IMR-90 (cell line): ENCODE data around the gene DNM1. TPM values are rescaled to one million over a fixed set of nuclear protein-coding genes. Genes with fewer than 3 reads are reported as not detected.
A peak's percentile ranks its signal among the peaks of the same experiment; 100 is the strongest.

Experiments used
- ATAC-seq: fragments of 200-7000 bp; cut with Tn5 transposase; 2 replicates; pipeline ENCODE4 v1.9.1; 2020; ENCODE audit warnings: low read depth, mild to moderate bottlenecking, moderate library complexity
- BruUV-seq: library from RNA; stranded (reverse); fragments of 400-500 nt; replicated peaks from 2 replicates; lab custom pipeline; 2021; lab: Mats Ljungman, UMichigan
- CTCF ChIA-PET: fragments of 300-600 bp; formaldehyde crosslinking; extraction: SDS; loops from one replicate; lab custom pipeline; 2021; ENCODE audit warnings: antibody characterized with exemption; lab: Yijun Ruan, JAX
- POLR2A ChIA-PET: fragments of 300-600 bp; sonication (Branson Sonifier 250); formaldehyde crosslinking; loops from one replicate; lab custom pipeline; 2022; ENCODE audit warnings: antibody characterized with exemption; ENCODE audit not compliant: unreplicated experiment; lab: Charles Lee
- DNase-seq: peaks from one replicate; pipeline ENCODE4 v3.0.0; 2013
- H2AFZ ChIP-seq: replicated peaks from 2 replicates; pipeline ENCODE3; 2013; ENCODE audit warnings: low read length, mild to moderate bottlenecking; ENCODE audit not compliant: poor library complexity
- H2AK5ac ChIP-seq: 2 replicates; pipeline ENCODE4 v1.6.1; 2013; ENCODE audit warnings: low read depth, low read length, inconsistent platforms
- H2AK9ac ChIP-seq: replicated peaks from 2 replicates; pipeline ENCODE3; 2013; ENCODE audit warnings: mild to moderate bottlenecking, low read depth, low read length, moderate library complexity; ENCODE audit not compliant: poor library complexity
- H2BK120ac ChIP-seq: 2 replicates; pipeline ENCODE4 v1.6.1; 2013; ENCODE audit warnings: low read depth, low read length, inconsistent platforms
- H2BK15ac ChIP-seq: 3 replicates; pipeline ENCODE4 v1.6.1; 2013; ENCODE audit warnings: low read depth, low read length, inconsistent platforms
- H2BK20ac ChIP-seq: 2 replicates; pipeline ENCODE4 v1.6.1; 2013; ENCODE audit warnings: low read depth, mild to moderate bottlenecking, inconsistent platforms, low read length, moderate library complexity
- H2BK5ac ChIP-seq: 2 replicates; pipeline ENCODE4 v1.6.1; 2013; ENCODE audit warnings: mild to moderate bottlenecking, low read depth, low read length, inconsistent platforms; ENCODE audit not compliant: poor library complexity, severe bottlenecking
- H3K14ac ChIP-seq: replicated peaks from 2 replicates; pipeline ENCODE4 v1.6.1; 2013; ENCODE audit warnings: low read depth, low read length, inconsistent platforms
- H3K18ac ChIP-seq: 2 replicates; pipeline ENCODE4 v1.6.1; 2013; ENCODE audit warnings: low read depth, low read length, control low read depth
- H3K23ac ChIP-seq: 2 replicates; pipeline ENCODE4 v1.6.1; 2013; ENCODE audit warnings: low read depth, low read length, inconsistent platforms
- H3K27ac ChIP-seq: 2 replicates; pipeline ENCODE4 v1.5.1; 2013; ENCODE audit warnings: mild to moderate bottlenecking, control low read depth, low read length; ENCODE audit not compliant: insufficient read depth
- H3K27me3 ChIP-seq: 2 replicates; pipeline ENCODE4 v1.6.1; 2013; ENCODE audit warnings: low read length; ENCODE audit not compliant: control insufficient read depth, insufficient read depth
- H3K36me3 ChIP-seq: 2 replicates; pipeline ENCODE4 v1.6.1; 2013; ENCODE audit warnings: low read length, mixed read lengths; ENCODE audit not compliant: control insufficient read depth, insufficient read depth
- H3K4ac ChIP-seq: 2 replicates; pipeline ENCODE4 v1.6.1; 2013; ENCODE audit warnings: low read depth, low read length, inconsistent platforms
- H3K4me1 ChIP-seq: 2 replicates; pipeline ENCODE4 v1.6.1; 2013; ENCODE audit warnings: low read length, mixed read lengths; ENCODE audit not compliant: control insufficient read depth, insufficient read depth
- H3K4me2 ChIP-seq: 2 replicates; pipeline ENCODE4 v1.6.1; 2013; ENCODE audit warnings: low read depth, mild to moderate bottlenecking, control low read depth, low read length, moderate library complexity
- H3K4me3 ChIP-seq: 2 replicates; pipeline ENCODE4 v1.5.1; 2013; ENCODE audit warnings: low read depth, mild to moderate bottlenecking, control low read depth, low read length, moderate library complexity; ENCODE audit not compliant: insufficient read depth
- H3K56ac ChIP-seq: 2 replicates; pipeline ENCODE4 v1.6.1; 2013; ENCODE audit warnings: low read length, inconsistent platforms; ENCODE audit not compliant: insufficient read depth; ENCODE audit errors: extremely low read depth
- H3K79me1 ChIP-seq, 2 experiments: 2 replicates each; pipeline ENCODE4 v1.6.1; 2013; ENCODE audit warnings: low read length in 2 of 2, inconsistent platforms in 1 of 2, low read depth in 1 of 2
- H3K9ac ChIP-seq: 2 replicates; pipeline ENCODE4 v1.6.1; 2013; ENCODE audit warnings: low read depth, low read length, control low read depth
- H3K9me1 ChIP-seq: 2 replicates; pipeline ENCODE4 v1.6.1; 2013; ENCODE audit warnings: low read length, inconsistent platforms; ENCODE audit not compliant: insufficient read depth
- H3K9me3 ChIP-seq: 2 replicates; pipeline ENCODE4 v1.6.1; 2013; ENCODE audit warnings: low read length; ENCODE audit not compliant: control insufficient read depth, insufficient read depth
- H4K20me1 ChIP-seq: 2 replicates; pipeline ENCODE4 v1.6.1; 2013; ENCODE audit warnings: low read length, inconsistent platforms; ENCODE audit not compliant: insufficient read depth
- H4K5ac ChIP-seq: 2 replicates; pipeline ENCODE4 v1.6.1; 2013; ENCODE audit warnings: mild to moderate bottlenecking, low read depth, low read length, control low read depth
- H4K8ac ChIP-seq, 2 experiments: 2 replicates each; pipeline ENCODE4 v1.6.1; 2013; ENCODE audit warnings: low read depth in 2 of 2, low read length in 2 of 2, control low read depth in 1 of 2, inconsistent platforms in 1 of 2
- H4K91ac ChIP-seq: 2 replicates; pipeline ENCODE4 v1.6.1; 2013; ENCODE audit warnings: low read depth, low read length, inconsistent platforms; ENCODE audit not compliant: insufficient read depth
- BHLHE40 ChIP-seq: fragments of 150-350 bp; IDR thresholded peaks from 2 replicates; pipeline ENCODE4 v1.6.1; 2016; ENCODE audit warnings: mild to moderate bottlenecking, low read depth, low read length
- CEBPB ChIP-seq: IDR thresholded peaks from 2 replicates; pipeline ENCODE4 v1.6.1; 2012; ENCODE audit warnings: low read depth, low read length, improper control_type of control experiment
- CHD1 ChIP-seq: IDR thresholded peaks from 2 replicates; pipeline ENCODE4 v1.6.1; 2012; ENCODE audit warnings: low read depth, low read length, improper control_type of control experiment
- FOS ChIP-seq: fragments of 150-350 bp; IDR thresholded peaks from 2 replicates; pipeline ENCODE4 v1.6.1; 2016; ENCODE audit warnings: low read depth, low read length
- MAFK ChIP-seq: IDR thresholded peaks from 2 replicates; pipeline ENCODE4 v1.6.1; 2012; ENCODE audit warnings: low read depth, low read length, improper control_type of control experiment
- MAZ ChIP-seq: IDR thresholded peaks from 2 replicates; pipeline ENCODE4 v1.6.1; 2012; ENCODE audit warnings: low read depth, mild to moderate bottlenecking, low read length, improper control_type of control experiment, moderate library complexity, borderline replicate concordance
- MXI1 ChIP-seq: IDR thresholded peaks from 2 replicates; pipeline ENCODE4 v1.6.1; 2012; ENCODE audit warnings: low read depth, mild to moderate bottlenecking, low read length, moderate library complexity, borderline replicate concordance
- NFE2L2 ChIP-seq: fragments of 150-350 bp; IDR thresholded peaks from 2 replicates; pipeline ENCODE4 v1.6.1; 2016; ENCODE audit warnings: low read depth, mild to moderate bottlenecking, low read length
- POLR2A ChIP-seq: IDR thresholded peaks from 2 replicates; pipeline ENCODE4 v1.6.1; 2012; ENCODE audit warnings: mild to moderate bottlenecking, low read depth, low read length
- RAD21 ChIP-seq: IDR thresholded peaks from 2 replicates; pipeline ENCODE4 v1.6.1; 2012; ENCODE audit warnings: low read length, improper control_type of control experiment
- RCOR1 ChIP-seq: IDR thresholded peaks from 2 replicates; pipeline ENCODE4 v1.6.1; 2012; ENCODE audit warnings: mild to moderate bottlenecking, low read length, improper control_type of control experiment; ENCODE audit not compliant: insufficient replicate concordance
- RFX5 ChIP-seq: IDR thresholded peaks from 2 replicates; pipeline ENCODE4 v1.8.0; 2012; ENCODE audit warnings: low read depth, mild to moderate bottlenecking, low read length, moderate library complexity
- SMC3 ChIP-seq: fragments of 150-350 bp; IDR thresholded peaks from 2 replicates; pipeline ENCODE4 v1.6.1; 2016; ENCODE audit warnings: low read depth, mild to moderate bottlenecking, antibody characterized with exemption, low read length, moderate library complexity
- USF2 ChIP-seq: fragments of 150-350 bp; IDR thresholded peaks from 2 replicates; pipeline ENCODE4 v1.6.1; 2017; ENCODE audit warnings: mild to moderate bottlenecking, antibody characterized with exemption, low read length, low read depth
- WGBS, 2 experiments: methylation state at CpG; one replicate each; pipeline versions ENCODE4 v1.1.5 to v1.1.7; 2013; ENCODE audit warnings: missing lambda C conversion rate in 2 of 2; ENCODE audit not compliant: insufficient read length in 1 of 2; ENCODE audit errors: extremely low coverage in 2 of 2; 5-methylcytosine and 5-hydroxymethylcytosine counted together
- dilution Hi-C: fragments of 300-500 bp; cut with HindIII; formaldehyde crosslinking; loops from one replicate; pipeline ENCODE4 v1.14.3; 2018; ENCODE audit warnings: low sequenced_read_pairs; ENCODE audit not compliant: unreplicated experiment
- in situ Hi-C: fragments of 300-500 bp; cut with MboI; formaldehyde crosslinking; loops from 3 replicates; pipeline ENCODE4 v1.14.3; 2019; ENCODE audit warnings: low sequenced_read_pairs, inconsistent platforms, mixed read lengths
- intact Hi-C: fragments of 100-400 bp; cut with micrococcal nuclease; formaldehyde crosslinking; loops from 2 replicates; pipeline ENCODE4 v1.10.0; 2022
- polyA plus RNA-seq, 3 experiments: library from polyadenylated mRNA; depleted of rRNA; stranded (reverse); fragments of >200 nt; gene quantifications; 2 replicates each; pipeline ENCODE4 v1.2.3, GENCODE V29; 2012; ENCODE audit warnings: low replicate concordance in 1 of 3
- total RNA-seq: library from RNA; depleted of rRNA; stranded (reverse); fragments of >200 nt; gene quantifications from 2 replicates; pipeline ENCODE4 v1.2.3, GENCODE V29; 2012
- TF ChIP-seq, protein P1 (sequence below): conservative IDR thresholded peaks from 2 replicates; pipeline ENCODE4 v1.5.1; 2012; ENCODE audit warnings: mild to moderate bottlenecking, low read depth, low read length, improper control_type of control experiment
- TF ChIP-seq, protein P2 (sequence below): fragments of 150-350 bp; IDR thresholded peaks from 2 replicates; pipeline ENCODE4 v1.6.1; 2016; ENCODE audit warnings: low read depth, mild to moderate bottlenecking, low read length, moderate library complexity, borderline replicate concordance

Gene DNM1
- total and polyA plus RNA-seq, 2 of the 4 experiments (the other 2 are of a cell fraction): 13.6 to 17.7 TPM

- no TSS peak for BruUV-seq
- ATAC-seq (no peak), DNase-seq (no peak)
- Histone ChIP-seq H3K4me3 (no peak overlapping the region), H3K23ac (no peak overlapping the region), H3K79me1 (no peaks in the 10 kb centered on the region), H2AFZ (no peak overlapping the region), H3K18ac (no peak overlapping the region), H4K91ac (no peak overlapping the region), H3K9me1 (no peaks in the 10 kb centered on the region), H2AK9ac (no peak overlapping the region), H4K5ac (no peak overlapping the region), H3K56ac (no peak overlapping the region), H3K27me3 (no peaks in the 10 kb centered on the region), H2BK15ac (no peak overlapping the region), H3K9ac (no peak overlapping the region), H2BK20ac (no peak overlapping the region), H4K20me1 (no peaks in the 10 kb centered on the region), H3K4me1 (no peaks in the 10 kb centered on the region), H2BK5ac (no peak overlapping the region), H3K36me3 (0 out of 2 replicates have a peak, but pooled peaks cover 2% of the 10 kb centered on the region), H2AK5ac (0 out of 2 replicates have a peak overlapping the region, but pooled peaks have one; percentile 24), H3K4me2 (no peak overlapping the region), H3K9me3 (no peaks in the 10 kb centered on the region), H4K8ac (no peak overlapping the region), H3K14ac (no peak overlapping the region), H3K27ac (no peak overlapping the region), H3K4ac (no peak overlapping the region), H2BK120ac (no peak overlapping the region)
- no CpG with 5 or more reads among the region's 19 CpGs for WGBS, 2 experiments
- CTCF ChIA-PET: no interaction called here
- POLR2A ChIA-PET: no interaction called here
- dilution Hi-C loops: no loop called here
- TF ChIP-seq CHD1 (no peak), POLR2A (no peak), CEBPB (no peak), USF2 (no peak), SMC3 (no peak), MXI1 (no peak), MAZ (no peak), RAD21 (no peak), NFE2L2 (no peak), RCOR1 (no peak), BHLHE40 (no peak), RFX5 (no peak), FOS (no peak), MAFK (no peak)
- TF ChIP-seq, protein P1, sequence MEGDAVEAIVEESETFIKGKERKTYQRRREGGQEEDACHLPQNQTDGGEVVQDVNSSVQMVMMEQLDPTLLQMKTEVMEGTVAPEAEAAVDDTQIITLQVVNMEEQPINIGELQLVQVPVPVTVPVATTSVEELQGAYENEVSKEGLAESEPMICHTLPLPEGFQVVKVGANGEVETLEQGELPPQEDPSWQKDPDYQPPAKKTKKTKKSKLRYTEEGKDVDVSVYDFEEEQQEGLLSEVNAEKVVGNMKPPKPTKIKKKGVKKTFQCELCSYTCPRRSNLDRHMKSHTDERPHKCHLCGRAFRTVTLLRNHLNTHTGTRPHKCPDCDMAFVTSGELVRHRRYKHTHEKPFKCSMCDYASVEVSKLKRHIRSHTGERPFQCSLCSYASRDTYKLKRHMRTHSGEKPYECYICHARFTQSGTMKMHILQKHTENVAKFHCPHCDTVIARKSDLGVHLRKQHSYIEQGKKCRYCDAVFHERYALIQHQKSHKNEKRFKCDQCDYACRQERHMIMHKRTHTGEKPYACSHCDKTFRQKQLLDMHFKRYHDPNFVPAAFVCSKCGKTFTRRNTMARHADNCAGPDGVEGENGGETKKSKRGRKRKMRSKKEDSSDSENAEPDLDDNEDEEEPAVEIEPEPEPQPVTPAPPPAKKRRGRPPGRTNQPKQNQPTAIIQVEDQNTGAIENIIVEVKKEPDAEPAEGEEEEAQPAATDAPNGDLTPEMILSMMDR: no peak
- TF ChIP-seq, protein P2, sequence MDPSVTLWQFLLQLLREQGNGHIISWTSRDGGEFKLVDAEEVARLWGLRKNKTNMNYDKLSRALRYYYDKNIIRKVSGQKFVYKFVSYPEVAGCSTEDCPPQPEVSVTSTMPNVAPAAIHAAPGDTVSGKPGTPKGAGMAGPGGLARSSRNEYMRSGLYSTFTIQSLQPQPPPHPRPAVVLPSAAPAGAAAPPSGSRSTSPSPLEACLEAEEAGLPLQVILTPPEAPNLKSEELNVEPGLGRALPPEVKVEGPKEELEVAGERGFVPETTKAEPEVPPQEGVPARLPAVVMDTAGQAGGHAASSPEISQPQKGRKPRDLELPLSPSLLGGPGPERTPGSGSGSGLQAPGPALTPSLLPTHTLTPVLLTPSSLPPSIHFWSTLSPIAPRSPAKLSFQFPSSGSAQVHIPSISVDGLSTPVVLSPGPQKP: no peak
- intact Hi-C loops: no loop called here
- in situ Hi-C loops: no loop called here
Observed at GRCh38 chr9:128225770-128226411, 22.7 kb downstream of the DNM1 start.
